Fibroblast of mammary gland (primary cell): ENCODE data around the gene ADGRG3.

Experiments used
- DNase-seq: peaks from one replicate; pipeline ENCODE4 v3.0.0-alpha.2; 2010; ENCODE audit warnings: low read depth
- H3K4me3 ChIP-seq: 2 replicates; pipeline ENCODE4 v1.5.1; 2011; ENCODE audit warnings: low read depth, mild to moderate bottlenecking, low read length, moderate library complexity; ENCODE audit not compliant: control insufficient read depth
- TF ChIP-seq, protein P1 (sequence below): conservative IDR thresholded peaks from 2 replicates; pipeline ENCODE4 v1.5.1; 2011; ENCODE audit warnings: low read depth, low read length, inconsistent platforms; ENCODE audit not compliant: control insufficient read depth, insufficient read depth

Gene ADGRG3

DNA sequence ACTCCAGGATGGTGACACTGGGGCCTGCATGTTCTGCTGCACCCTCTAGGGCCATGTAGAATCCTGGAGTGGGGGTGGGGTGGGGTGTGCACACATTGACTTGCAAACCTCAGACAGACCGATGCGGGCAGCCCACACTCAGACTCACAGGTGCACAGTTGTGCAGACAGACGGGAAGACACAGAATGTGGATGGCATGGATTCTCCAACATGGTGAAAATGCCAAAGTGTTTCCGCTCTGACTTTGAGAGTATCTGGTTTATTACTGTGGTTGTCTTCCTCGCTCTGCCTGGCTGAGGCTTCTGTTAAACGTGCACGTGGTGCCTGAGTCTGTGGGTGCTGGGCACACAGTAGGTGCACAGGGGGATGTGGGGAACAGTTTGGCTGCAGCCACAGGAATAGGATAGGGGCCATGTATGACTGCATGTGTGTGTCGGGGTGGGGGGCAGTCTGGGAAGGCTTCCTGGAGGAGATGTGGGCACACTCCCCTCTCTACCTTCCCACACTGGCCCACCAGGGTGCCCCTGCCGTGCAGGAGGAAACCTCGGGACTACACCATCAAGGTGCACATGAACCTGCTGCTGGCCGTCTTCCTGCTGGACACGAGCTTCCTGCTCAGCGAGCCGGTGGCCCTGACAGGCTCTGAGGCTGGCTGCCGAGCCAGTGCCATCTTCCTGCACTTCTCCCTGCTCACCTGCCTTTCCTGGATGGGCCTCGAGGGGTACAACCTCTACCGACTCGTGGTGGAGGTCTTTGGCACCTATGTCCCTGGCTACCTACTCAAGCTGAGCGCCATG lies 9.0 kb upstream of the ADGRG3 start:
- DNase-seq: no peak
- H3K4me3 ChIP-seq: no peak overlapping the region
- TF ChIP-seq, protein P1, sequence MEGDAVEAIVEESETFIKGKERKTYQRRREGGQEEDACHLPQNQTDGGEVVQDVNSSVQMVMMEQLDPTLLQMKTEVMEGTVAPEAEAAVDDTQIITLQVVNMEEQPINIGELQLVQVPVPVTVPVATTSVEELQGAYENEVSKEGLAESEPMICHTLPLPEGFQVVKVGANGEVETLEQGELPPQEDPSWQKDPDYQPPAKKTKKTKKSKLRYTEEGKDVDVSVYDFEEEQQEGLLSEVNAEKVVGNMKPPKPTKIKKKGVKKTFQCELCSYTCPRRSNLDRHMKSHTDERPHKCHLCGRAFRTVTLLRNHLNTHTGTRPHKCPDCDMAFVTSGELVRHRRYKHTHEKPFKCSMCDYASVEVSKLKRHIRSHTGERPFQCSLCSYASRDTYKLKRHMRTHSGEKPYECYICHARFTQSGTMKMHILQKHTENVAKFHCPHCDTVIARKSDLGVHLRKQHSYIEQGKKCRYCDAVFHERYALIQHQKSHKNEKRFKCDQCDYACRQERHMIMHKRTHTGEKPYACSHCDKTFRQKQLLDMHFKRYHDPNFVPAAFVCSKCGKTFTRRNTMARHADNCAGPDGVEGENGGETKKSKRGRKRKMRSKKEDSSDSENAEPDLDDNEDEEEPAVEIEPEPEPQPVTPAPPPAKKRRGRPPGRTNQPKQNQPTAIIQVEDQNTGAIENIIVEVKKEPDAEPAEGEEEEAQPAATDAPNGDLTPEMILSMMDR: no peak

DNA sequence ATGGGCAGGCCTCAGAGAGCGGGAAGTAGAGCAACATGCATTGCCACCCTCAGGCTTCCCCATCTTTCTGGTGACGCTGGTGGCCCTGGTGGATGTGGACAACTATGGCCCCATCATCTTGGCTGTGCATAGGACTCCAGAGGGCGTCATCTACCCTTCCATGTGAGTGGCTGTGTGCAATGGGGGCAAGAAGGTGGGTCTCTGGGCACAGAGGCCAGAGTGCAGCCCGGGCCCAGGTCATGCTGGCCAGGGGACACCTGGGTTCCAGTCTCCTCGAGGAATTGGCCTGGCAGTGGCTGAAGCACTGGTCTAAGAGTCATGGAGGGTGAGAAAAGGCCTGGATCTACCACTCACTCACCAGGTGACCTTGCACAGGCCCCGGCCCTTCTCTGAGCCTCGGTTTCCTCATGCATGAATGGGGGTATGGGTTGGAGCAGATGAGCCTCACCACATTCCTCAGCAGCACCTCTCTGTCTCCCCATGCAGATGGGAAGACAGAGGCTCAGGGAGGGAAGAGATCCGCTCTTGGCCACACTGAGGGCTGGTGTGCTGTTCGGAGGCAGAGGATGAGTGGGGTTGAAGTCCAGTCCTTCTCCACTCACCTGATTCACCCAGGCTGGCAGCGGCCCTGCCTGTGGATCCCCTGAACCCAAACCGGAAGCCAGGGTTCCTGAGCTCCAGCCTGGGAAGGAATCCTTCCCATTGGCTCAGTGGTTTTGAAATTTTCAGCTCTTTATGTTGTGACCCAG lies 7.2 kb upstream of the ADGRG3 start:
- DNase-seq: no peak
- TF ChIP-seq, protein P1: no peak
- no peak overlapping the region for H3K4me3 ChIP-seq

DNA sequence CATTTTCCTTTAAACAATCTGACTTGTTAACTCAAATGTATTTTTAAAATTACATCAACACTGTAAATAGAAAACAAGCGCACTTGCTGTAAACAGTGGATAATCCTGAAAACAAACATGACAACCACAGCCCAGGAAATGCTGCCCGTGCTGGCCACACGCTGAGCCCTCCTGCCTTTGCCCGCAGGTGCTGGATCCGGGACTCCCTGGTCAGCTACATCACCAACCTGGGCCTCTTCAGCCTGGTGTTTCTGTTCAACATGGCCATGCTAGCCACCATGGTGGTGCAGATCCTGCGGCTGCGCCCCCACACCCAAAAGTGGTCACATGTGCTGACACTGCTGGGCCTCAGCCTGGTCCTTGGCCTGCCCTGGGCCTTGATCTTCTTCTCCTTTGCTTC lies 6.6 kb upstream of the ADGRG3 start:
- TF ChIP-seq, protein P1: no peak
- no peak for DNase-seq
- no peak overlapping the region for H3K4me3 ChIP-seq

DNA sequence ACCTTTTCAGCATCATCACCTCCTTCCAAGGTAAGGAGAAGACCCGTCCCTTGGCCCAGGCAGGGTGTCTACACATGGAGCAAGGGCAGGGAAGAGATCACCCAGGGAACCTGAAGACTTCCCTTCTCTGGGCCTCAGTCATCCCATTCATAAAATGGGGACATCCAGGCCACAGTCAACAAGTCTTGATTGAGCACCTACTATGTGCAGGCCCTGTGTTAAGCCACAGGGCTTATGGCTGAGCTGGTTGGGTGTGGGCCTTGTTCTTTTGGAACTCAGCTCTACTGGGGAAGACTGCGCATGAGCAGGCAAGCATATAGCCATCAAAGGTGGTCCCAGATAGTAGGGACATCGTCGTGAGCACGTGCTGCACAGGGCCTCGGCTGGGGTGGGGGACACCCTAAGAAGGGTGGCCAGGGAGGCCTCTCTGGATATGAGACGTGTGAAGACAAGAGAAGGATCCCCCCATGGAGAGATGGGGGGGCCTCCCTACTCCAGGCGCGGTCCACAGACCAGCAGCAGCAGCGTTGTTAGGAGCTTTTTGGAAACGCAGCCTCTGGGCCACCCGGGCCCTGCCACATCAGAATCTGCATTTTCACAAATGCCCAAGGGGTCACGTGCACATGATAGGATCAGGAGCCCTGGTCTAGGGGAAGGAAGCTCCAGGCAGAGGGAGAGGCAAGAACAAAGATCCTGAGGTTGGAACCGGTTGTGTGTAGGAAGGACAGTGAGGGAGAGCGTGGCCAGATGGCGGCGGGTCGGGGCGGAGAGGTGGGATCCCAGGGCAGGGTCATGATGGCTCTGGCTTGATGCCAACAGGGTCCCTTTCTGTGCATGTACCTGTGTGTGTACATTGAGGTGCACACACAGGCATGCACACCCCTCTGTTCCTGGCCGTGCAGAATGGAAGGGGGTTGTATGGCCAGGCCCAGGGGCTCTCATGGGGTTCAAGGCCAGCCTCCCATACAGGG lies 5.9 kb upstream of the ADGRG3 start:
- no peak overlapping the region for H3K4me3 ChIP-seq
- TF ChIP-seq, protein P1: no peak
- no peak for DNase-seq

DNA sequence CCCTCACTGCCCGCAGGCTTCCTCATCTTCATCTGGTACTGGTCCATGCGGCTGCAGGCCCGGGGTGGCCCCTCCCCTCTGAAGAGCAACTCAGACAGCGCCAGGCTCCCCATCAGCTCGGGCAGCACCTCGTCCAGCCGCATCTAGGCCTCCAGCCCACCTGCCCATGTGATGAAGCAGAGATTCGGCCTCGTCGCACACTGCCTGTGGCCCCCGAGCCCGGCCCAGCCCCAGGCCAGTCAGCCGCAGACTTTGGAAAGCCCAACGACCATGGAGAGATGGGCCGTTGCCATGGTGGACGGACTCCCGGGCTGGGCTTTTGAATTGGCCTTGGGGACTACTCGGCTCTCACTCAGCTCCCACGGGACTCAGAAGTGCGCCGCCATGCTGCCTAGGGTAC lies 4.7 kb upstream of the ADGRG3 start:
- DNase-seq: no peak
- no peak overlapping the region for H3K4me3 ChIP-seq
- TF ChIP-seq, protein P1: no peak

DNA sequence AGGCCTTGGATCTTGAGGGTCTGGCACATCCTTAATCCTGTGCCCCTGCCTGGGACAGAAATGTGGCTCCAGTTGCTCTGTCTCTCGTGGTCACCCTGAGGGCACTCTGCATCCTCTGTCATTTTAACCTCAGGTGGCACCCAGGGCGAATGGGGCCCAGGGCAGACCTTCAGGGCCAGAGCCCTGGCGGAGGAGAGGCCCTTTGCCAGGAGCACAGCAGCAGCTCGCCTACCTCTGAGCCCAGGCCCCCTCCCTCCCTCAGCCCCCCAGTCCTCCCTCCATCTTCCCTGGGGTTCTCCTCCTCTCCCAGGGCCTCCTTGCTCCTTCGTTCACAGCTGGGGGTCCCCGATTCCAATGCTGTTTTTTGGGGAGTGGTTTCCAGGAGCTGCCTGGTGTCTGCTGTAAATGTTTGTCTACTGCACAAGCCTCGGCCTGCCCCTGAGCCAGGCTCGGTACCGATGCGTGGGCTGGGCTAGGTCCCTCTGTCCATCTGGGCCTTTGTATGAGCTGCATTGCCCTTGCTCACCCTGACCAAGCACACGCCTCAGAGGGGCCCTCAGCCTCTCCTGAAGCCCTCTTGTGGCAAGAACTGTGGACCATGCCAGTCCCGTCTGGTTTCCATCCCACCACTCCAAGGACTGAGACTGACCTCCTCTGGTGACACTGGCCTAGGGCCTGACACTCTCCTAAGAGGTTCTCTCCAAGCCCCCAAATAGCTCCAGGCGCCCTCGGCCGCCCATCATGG lies 4.0 kb upstream of the ADGRG3 start:
- no peak overlapping the region for H3K4me3 ChIP-seq
- DNase-seq: no peak
- TF ChIP-seq, protein P1: no peak
